ENCODE measurements around the gene ITFG2. TPM values are rescaled to one million over a fixed set of nuclear protein-coding genes. Genes with fewer than 3 reads are reported as not detected.

Gene ITFG2
- total and polyA plus RNA-seq, 2 of the 13 experiments (the other 11 are each of a cell fraction or from before 2014, with no cell fraction given): 14.8 to 15.5 TPM

- peak; percentile 79; the same call in 1 of the 2 replicates for TF ChIP-seq CBX5 (CRISPR knock-in tag; IDR thresholded peaks at IDR 0.05; ENCODE audit: borderline replicate concordance)
- TF ChIP-seq REST (IDR thresholded peaks at IDR 0.05; ENCODE audit: borderline replicate concordance in 1 of 2, low read depth in 1 of 2, low read length in 2 of 2): 0 out of 4 replicates have a peak, but pooled peaks of 1 of the 2 experiments have one; percentile 55
- TF ChIP-seq ZNF3 (CRISPR knock-in tag; IDR thresholded peaks at IDR 0.05): peak; percentile 44; the same call in 1 of the 2 replicates
- peak; percentile 72 for TF ChIP-seq ZNF12 (CRISPR knock-in tag; IDR thresholded peaks at IDR 0.05)
- TF ChIP-seq NCOA5 (CRISPR knock-in tag; IDR thresholded peaks at IDR 0.05): no peak
- TF ChIP-seq MAFF (IDR thresholded peaks at IDR 0.05; ENCODE audit: low read depth, low read length): no peak
- no peak for TF ChIP-seq MBD4 (IDR thresholded peaks at IDR 0.05; ENCODE audit: borderline replicate concordance, low read length)
- 0 out of 2 replicates have a peak, but pooled peaks have one; percentile 27 for TF ChIP-seq ZBTB14 (CRISPR knock-in tag; IDR thresholded peaks at IDR 0.05)
- TF ChIP-seq SYNCRIP (IDR thresholded peaks at IDR 0.05; ENCODE audit: insufficient read depth, low read depth, low read length): no peak
- no peak for TF ChIP-seq PAWR (CRISPR knock-in tag; IDR thresholded peaks at IDR 0.05; ENCODE audit: borderline replicate concordance)
- TF ChIP-seq BRD4 (CRISPR knock-in tag; IDR thresholded peaks at IDR 0.05): peak; percentile 87
- TF ChIP-seq, protein P1, sequence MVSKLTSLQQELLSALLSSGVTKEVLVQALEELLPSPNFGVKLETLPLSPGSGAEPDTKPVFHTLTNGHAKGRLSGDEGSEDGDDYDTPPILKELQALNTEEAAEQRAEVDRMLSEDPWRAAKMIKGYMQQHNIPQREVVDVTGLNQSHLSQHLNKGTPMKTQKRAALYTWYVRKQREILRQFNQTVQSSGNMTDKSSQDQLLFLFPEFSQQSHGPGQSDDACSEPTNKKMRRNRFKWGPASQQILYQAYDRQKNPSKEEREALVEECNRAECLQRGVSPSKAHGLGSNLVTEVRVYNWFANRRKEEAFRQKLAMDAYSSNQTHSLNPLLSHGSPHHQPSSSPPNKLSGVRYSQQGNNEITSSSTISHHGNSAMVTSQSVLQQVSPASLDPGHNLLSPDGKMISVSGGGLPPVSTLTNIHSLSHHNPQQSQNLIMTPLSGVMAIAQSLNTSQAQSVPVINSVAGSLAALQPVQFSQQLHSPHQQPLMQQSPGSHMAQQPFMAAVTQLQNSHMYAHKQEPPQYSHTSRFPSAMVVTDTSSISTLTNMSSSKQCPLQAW (CRISPR knock-in tag; IDR thresholded peaks at IDR 0.05): peak; percentile 92
- TF ChIP-seq ZSCAN9 (CRISPR knock-in tag; IDR thresholded peaks at IDR 0.05; ENCODE audit: borderline replicate concordance): no peak
- TF ChIP-seq MED8 (CRISPR knock-in tag; IDR thresholded peaks at IDR 0.05; ENCODE audit: insufficient replicate concordance): peak; percentile 48
- TF ChIP-seq ATAD3A (CRISPR knock-in tag; IDR thresholded peaks at IDR 0.05): 0 out of 2 replicates have a peak, but pooled peaks have one; percentile 37
- peak; percentile 46 for TF ChIP-seq ZNF124 (CRISPR knock-in tag; IDR thresholded peaks at IDR 0.05)
- TF ChIP-seq FOXK2 (IDR thresholded peaks at IDR 0.05): no peak
- TF ChIP-seq CBX2 (IDR thresholded peaks at IDR 0.05; ENCODE audit: low read depth, low read length): no peak
- no peak for TF ChIP-seq CBX2 (CRISPR knock-in tag; IDR thresholded peaks at IDR 0.05; ENCODE audit: low read depth)
- no peak for TF ChIP-seq NR3C1 (CRISPR knock-in tag; IDR thresholded peaks at IDR 0.05)
- peak; percentile 84; the same call in 1 of the 2 replicates for TF ChIP-seq FIP1L1 (IDR thresholded peaks at IDR 0.05; ENCODE audit: borderline replicate concordance, insufficient read depth, low read depth, low read length)
- TF ChIP-seq, protein P2, sequence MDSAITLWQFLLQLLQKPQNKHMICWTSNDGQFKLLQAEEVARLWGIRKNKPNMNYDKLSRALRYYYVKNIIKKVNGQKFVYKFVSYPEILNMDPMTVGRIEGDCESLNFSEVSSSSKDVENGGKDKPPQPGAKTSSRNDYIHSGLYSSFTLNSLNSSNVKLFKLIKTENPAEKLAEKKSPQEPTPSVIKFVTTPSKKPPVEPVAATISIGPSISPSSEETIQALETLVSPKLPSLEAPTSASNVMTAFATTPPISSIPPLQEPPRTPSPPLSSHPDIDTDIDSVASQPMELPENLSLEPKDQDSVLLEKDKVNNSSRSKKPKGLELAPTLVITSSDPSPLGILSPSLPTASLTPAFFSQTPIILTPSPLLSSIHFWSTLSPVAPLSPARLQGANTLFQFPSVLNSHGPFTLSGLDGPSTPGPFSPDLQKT (CRISPR knock-in tag; IDR thresholded peaks at IDR 0.05; ENCODE audit: borderline replicate concordance): no peak
Observed at GRCh38 chr12:2812290-2813213, at the start of gene ITFG2 (continued).
